ENCODE data around the gene CFAP91. TPM values are rescaled to one million over a fixed set of nuclear protein-coding genes. Genes with fewer than 3 reads are reported as not detected.

Gene CFAP91
- total RNA-seq (2014; rRNA removed; shearing (Covaris generic)) (not detected in 2 replicates), total RNA-seq (2022) (not detected in 2 replicates), Bru-seq, nascent RNA (not detected), BruChase-seq, experiment 1, labeled RNA remaining after a 6-hour chase (not detected), BruChase-seq, experiment 2, labeled RNA remaining after a 2-hour chase (not detected)
- long read RNA-seq, result 0 reads

- H3K36me3 ChIP-seq (ENCODE audit: insufficient read depth, low read length), result no peaks in the 10 kb centered on the region
- H3K9me2 ChIP-seq (ENCODE audit: insufficient read depth, low read length), result no peaks in the 10 kb centered on the region
- CTCF ChIA-PET (ENCODE audit: unreplicated experiment), result no interaction called here
- no peak within 1 kb of the TSS for H3K4me3 ChIP-seq (ENCODE audit: low read depth, low read length, poor library complexity, severe bottlenecking)
- no peak within 1 kb of the TSS for H2AFZ ChIP-seq (ENCODE audit: low read length)
- H4K20me1 ChIP-seq (ENCODE audit: insufficient read depth, low read length), result no peaks in the 10 kb centered on the region
- no peak within 1 kb of the TSS for H3K27ac ChIP-seq (ENCODE audit: low read depth, low read length, poor library complexity, severe bottlenecking)
- H3K4me1 ChIP-seq (ENCODE audit: insufficient read depth, low read length, poor library complexity, severe bottlenecking), result no peaks in the 10 kb centered on the region
- intact Hi-C loops (cut with micrococcal nuclease; ENCODE audit: unreplicated experiment), result no loop called here
- BruUV-seq (replicated peaks), result no TSS peak
- H3K79me2 ChIP-seq (ENCODE audit: insufficient read depth, low read depth, low read length), result no peaks in the 10 kb centered on the region
- POLR2A ChIA-PET, result no interaction called here
- H3K4me2 ChIP-seq (ENCODE audit: low read length), result peak within 1 kb of the TSS; percentile 7; the same call in 1 of the 2 replicates
- TF ChIP-seq EZH2phosphoT487 (IDR thresholded peaks at IDR 0.05; ENCODE audit: borderline replicate concordance, low read depth, low read length) (no peak), CTCF (conservative IDR thresholded peaks at IDR 0.05; ENCODE audit: low read length) (no peak)
- no peak for DNase-seq (ENCODE audit: low spot score)
- H3K9me3 ChIP-seq (ENCODE audit: low read length), result no peaks in the 10 kb centered on the region
These were observed at the start of gene CFAP91 for GRCh38 chr3:119702530-119703527. Gene CFAP91, plus strand, starts transcription at chr3:119703022. Its CDS starts 77 bp downstream, at chr3:119703099.

GRCh38 chr3:119653876-119654275, 48.9 kb upstream of the CFAP91 start:
- no peak overlapping the region for H2AFZ ChIP-seq (ENCODE audit: low read length)
- H4K20me1 ChIP-seq (ENCODE audit: insufficient read depth, low read length), result no peaks in the 10 kb centered on the region
- H3K9me2 ChIP-seq (ENCODE audit: insufficient read depth, low read length), result no peaks in the 10 kb centered on the region
- no peaks in the 10 kb centered on the region for H3K4me1 ChIP-seq (ENCODE audit: insufficient read depth, low read length, poor library complexity, severe bottlenecking)
- POLR2A ChIA-PET, result interaction anchor here (0.6 kb wide), 1 partner anchor 27 kb away, joined by 3 read pairs; no protein-coding TSS in a partner anchor
- H3K36me3 ChIP-seq (ENCODE audit: insufficient read depth, low read length), result no peaks in the 10 kb centered on the region
- no peaks in the 10 kb centered on the region for H3K9me3 ChIP-seq (ENCODE audit: low read length)
- no peaks in the 10 kb centered on the region for H3K79me2 ChIP-seq (ENCODE audit: insufficient read depth, low read depth, low read length)
- no peak overlapping the region for H3K27ac ChIP-seq (ENCODE audit: low read depth, low read length, poor library complexity, severe bottlenecking)
- BruUV-seq (replicated peaks), result no TSS peak
- no peak for DNase-seq (ENCODE audit: low spot score)
- intact Hi-C loops (cut with micrococcal nuclease; ENCODE audit: unreplicated experiment), result no loop called here
- H3K4me2 ChIP-seq (ENCODE audit: low read length), result no peak overlapping the region
- TF ChIP-seq EZH2phosphoT487 (IDR thresholded peaks at IDR 0.05; ENCODE audit: borderline replicate concordance, low read depth, low read length) (no peak), CTCF (conservative IDR thresholded peaks at IDR 0.05; ENCODE audit: low read length) (no peak)
- no peak overlapping the region for H3K4me3 ChIP-seq (ENCODE audit: low read depth, low read length, poor library complexity, severe bottlenecking)
- CTCF ChIA-PET (ENCODE audit: unreplicated experiment), result interaction anchor here (0.6 kb wide), 1 partner anchor 12 kb away, joined by 3 read pairs; no protein-coding TSS in a partner anchor

All from OCI-LY7 (cell line).